ENCODE results near the gene C1orf159.

The C1orf159 gene

GRCh38 chr1:1037366-1038327 lies 78.2 kb downstream of the C1orf159 start:
- no peak for DNase-seq (ENCODE audit: low read depth)

- DNase-seq (ENCODE audit: low read depth): no peak
These were observed 80.5 kb downstream of the C1orf159 start for GRCh38 chr1:1035291-1035943.

- no peak for DNase-seq (ENCODE audit: low read depth)
These were observed 81.5 kb downstream of the C1orf159 start for GRCh38 chr1:1034439-1034781.

GRCh38 chr1:1033731-1034438 lies 82.0 kb downstream of the C1orf159 start:
- no peak for DNase-seq (ENCODE audit: low read depth)

- DNase-seq (ENCODE audit: low read depth): peak; percentile 82
These were observed 82.8 kb downstream of the C1orf159 start for GRCh38 chr1:1033009-1033587.

GRCh38 chr1:1032424-1032823 lies 83.5 kb downstream of the C1orf159 start:
- DNase-seq (ENCODE audit: low read depth): no peak
